Hematopoietic multipotent progenitor cell treated with erythropoietin and hydrocortisone succinate and interleukin-3 and kit ligand, for 17 days (in vitro differentiated cells): ENCODE measurements around the gene VEGFC.

Experiments
- DNase-seq: peaks from one replicate; pipeline ENCODE4 v3.0.0-alpha.2; 2015; ENCODE audit warnings: low spot score

VEGFC gene

GRCh38 chr4:176798540-176798939 lies 5.8 kb upstream of the VEGFC start:
- DNase-seq = no peak

- no peak for DNase-seq
Measured at GRCh38 chr4:176795441-176795840, 2.7 kb upstream of the VEGFC start.

- DNase-seq = no peak
Measured at GRCh38 chr4:176794651-176795050, 1.9 kb upstream of the VEGFC start.

GRCh38 chr4:176794151-176794550 lies 1.4 kb upstream of the VEGFC start:
- DNase-seq = no peak

- no peak for DNase-seq
Measured at GRCh38 chr4:176793060-176793605, 411 bp upstream of the VEGFC start.

- DNase-seq = no peak
Measured at GRCh38 chr4:176791591-176792325, 964 bp downstream of the VEGFC start.

GRCh38 chr4:176790398-176790797 lies 2.3 kb downstream of the VEGFC start:
- DNase-seq = no peak

- no peak for DNase-seq
Measured at GRCh38 chr4:176789955-176790354, 2.8 kb downstream of the VEGFC start.

- DNase-seq = no peak
Measured at GRCh38 chr4:176788971-176789370, 3.8 kb downstream of the VEGFC start.

GRCh38 chr4:176788248-176788647 lies 4.5 kb downstream of the VEGFC start:
- no peak for DNase-seq

- no peak for DNase-seq
Measured at GRCh38 chr4:176784816-176785215, 7.9 kb downstream of the VEGFC start.

GRCh38 chr4:176782794-176783193 lies 9.9 kb downstream of the VEGFC start:
- DNase-seq = no peak

GRCh38 chr4:176782191-176782590 lies 10.5 kb downstream of the VEGFC start:
- no peak for DNase-seq

- no peak for DNase-seq
Measured at GRCh38 chr4:176781739-176782100, 11.0 kb downstream of the VEGFC start.

GRCh38 chr4:176780995-176781738 lies 11.6 kb downstream of the VEGFC start:
- no peak for DNase-seq

GRCh38 chr4:176779421-176779820 lies 13.3 kb downstream of the VEGFC start:
- DNase-seq = no peak

- DNase-seq = no peak
Measured at GRCh38 chr4:176778491-176778890, 14.2 kb downstream of the VEGFC start.

- DNase-seq = no peak
Measured at GRCh38 chr4:176778063-176778462, 14.7 kb downstream of the VEGFC start.

- DNase-seq = no peak
Measured at GRCh38 chr4:176775338-176775737, 17.4 kb downstream of the VEGFC start.

GRCh38 chr4:176774852-176775251 lies 17.9 kb downstream of the VEGFC start:
- DNase-seq = no peak

GRCh38 chr4:176769514-176769913 lies 23.2 kb downstream of the VEGFC start:
- DNase-seq = no peak

GRCh38 chr4:176767183-176767582 lies 25.5 kb downstream of the VEGFC start:
- DNase-seq = no peak

- DNase-seq = no peak
Measured at GRCh38 chr4:176762661-176763308, 29.9 kb downstream of the VEGFC start.
